Measurements from ENCODE around the gene ZNF467. TPM values are rescaled to one million over a fixed set of nuclear protein-coding genes. Genes with fewer than 3 reads are reported as not detected.

Gene ZNF467
- total and polyA plus RNA-seq, 2 donors (not counting 1 experiment from before 2014, with no cell fraction given), result 0.39 to 1.1 TPM

GRCh38 chr7:149722356-149722957 lies 50.9 kb downstream of the ZNF467 start:
- Histone ChIP-seq H3K9ac (ENCODE audit: low read length) (no peak overlapping the region), H3K36me3 (replicated peaks in 1 of 2; ENCODE audit: control extremely low read depth in 1 of 2, control insufficient read depth in 1 of 2, extremely low read depth in 1 of 2, insufficient read depth in 2 of 2, low read length in 1 of 2) (peaks cover 0 to 26% of the 10 kb centered on the region in 2 experiments)

More at GRCh38 chr7:149722356-149722957, 50.9 kb downstream of the ZNF467 start:
- ChIA-PET CTCF (interaction anchor here (2.9 kb wide), 1 partner anchor 19 kb away, joined by 10 read pairs; no protein-coding TSS in a partner anchor), POLR2A (no interaction called here)
- H3K4me3 Mint-ChIP-seq, result no peak overlapping the region
- intact Hi-C loops (cut with micrococcal nuclease), result no loop called here
- no peak overlapping the region for H2AFZ ChIP-seq (ENCODE audit: insufficient read depth, low read depth, low read length, poor library complexity, severe bottlenecking)
- no peak for DNase-seq
- no peaks in the 10 kb centered on the region for H3K27me3 ChIP-seq (replicated peaks in 1 of 4; ENCODE audit: control extremely low read depth in 1 of 4, control insufficient read depth in 3 of 4, insufficient read depth in 4 of 4, low read length in 3 of 4)
- no peak overlapping the region for H3K4me3 ChIP-seq (ENCODE audit: control extremely low read depth in 1 of 5, extremely low read depth in 1 of 5, insufficient read depth in 1 of 5, low read depth in 2 of 5, low read length in 4 of 5)
- no peak overlapping the region for H3K4me2 ChIP-seq (replicated peaks; ENCODE audit: low read depth, low read length, poor library complexity, severe bottlenecking)
- no peaks in the 10 kb centered on the region for H3K9me3 Mint-ChIP-seq (ENCODE audit: insufficient read depth)
- 96% methylated on average over 18 of the region's 20 CpGs for WGBS (ENCODE audit: insufficient coverage)
- ATAC-seq (ENCODE audit: low read depth), result no peak
- no peaks in the 10 kb centered on the region for H3K4me1 Mint-ChIP-seq
- no peaks in the 10 kb centered on the region for H3K4me1 ChIP-seq (ENCODE audit: control insufficient read depth in 2 of 2, insufficient read depth in 2 of 2, low read length in 2 of 2)
- no peaks in the 10 kb centered on the region for H3K79me2 ChIP-seq (ENCODE audit: control insufficient read depth, insufficient read depth, low read length)
- no peak overlapping the region for H3K27ac ChIP-seq (ENCODE audit: low read length in 2 of 2)
- no peaks in the 10 kb centered on the region for H3K27me3 Mint-ChIP-seq
- no peaks in the 10 kb centered on the region for H3K9me3 ChIP-seq (ENCODE audit: control extremely low read depth in 1 of 3, control insufficient read depth in 2 of 3, insufficient read depth in 1 of 3, low read length in 2 of 3)
- H3K27ac Mint-ChIP-seq, result no peak overlapping the region
- no peaks in the 10 kb centered on the region for H4K20me1 ChIP-seq (ENCODE audit: control insufficient read depth, insufficient read depth, low read length, poor library complexity, severe bottlenecking)
- TF ChIP-seq EZH2 (IDR thresholded peaks at IDR 0.05; ENCODE audit: borderline replicate concordance, insufficient read depth, low read depth, low read length, poor library complexity, severe bottlenecking) (no peak), CTCF (IDR thresholded peaks at IDR 0.05) (no peak)

Measured in B cell (primary cell).